Right atrium auricular region (tissue), 2 donors: ENCODE data around the gene DPYSL5. TPM values are rescaled to one million over a fixed set of nuclear protein-coding genes. Genes with fewer than 3 reads are reported as not detected.

Source experiments
- DNase-seq: peaks from one replicate; pipeline ENCODE4 v3.0.0-alpha.2; 2019; ENCODE audit warnings: low spot score
- H3K27ac ChIP-seq, 2 donors: fragments of 200-600 bp; sonication (generic); 1 replicate in 1 of 2; 2 replicates in 1 of 2; pipeline ENCODE4 v1.5.1; 2016 to 2019
- H3K27me3 ChIP-seq, 2 donors: fragments of 200-600 bp; sonication (generic); one replicate each; pipeline versions ENCODE4 v1.5.1 to v1.6.0; 2017 to 2019
- H3K36me3 ChIP-seq: fragments of 200-600 bp; sonication (generic); one replicate; pipeline ENCODE4 v1.5.1; 2016
- H3K4me1 ChIP-seq, 2 donors: fragments of 200-600 bp; sonication (generic); one replicate each; pipeline versions ENCODE4 v1.5.1 to v1.6.0; 2017 to 2019
- H3K4me3 ChIP-seq, 2 donors: fragments of 200-600 bp; sonication (generic); 1 replicate in 1 of 2; 2 replicates in 1 of 2; pipeline ENCODE4 v1.5.1; 2017 to 2019; ENCODE audit warnings: mild to moderate bottlenecking in 1 of 2, moderate library complexity in 1 of 2
- H3K9me3 ChIP-seq, 2 donors: fragments of 200-600 bp; sonication (generic); one replicate each; pipeline ENCODE4 v1.5.1; 2019
- CTCF ChIP-seq, 2 donors: fragments of 200-600 bp; sonication (generic); IDR thresholded peaks; one replicate each; pipeline ENCODE4 v1.5.1; 2019; ENCODE audit warnings: antibody characterized with exemption in 2 of 2
- total RNA-seq, 2 donors: library from RNA; depleted of rRNA; stranded (reverse); fragments of >200 nt; gene quantifications; one replicate each; pipeline ENCODE4 v1.1.0, GENCODE V29; 2016

The DPYSL5 gene
- total RNA-seq, 2 donors from 2014 or later, result 0.12 TPM; not detected in 1

- Histone ChIP-seq H3K4me3 (no peak overlapping the region), H3K9me3 (no peaks in the 10 kb centered on the region), H3K36me3 (no peaks in the 10 kb centered on the region), H3K4me1 (peaks cover 0 to 30% of the 10 kb centered on the region in 2 donors), H3K27ac (no peak overlapping the region), H3K27me3 (no peaks in the 10 kb centered on the region)
- TF ChIP-seq CTCF (IDR thresholded peaks at IDR 0.05), result no peak
- DNase-seq, result no peak
Observed at GRCh38 chr2:26969077-26969844, 121.3 kb downstream of the DPYSL5 start.

GRCh38 chr2:26970244-26970927 is 122.5 kb downstream of the DPYSL5 start, which contains the start of gene MAPRE3:
Gene MAPRE3, plus strand, starts transcription at chr2:26970637. Its CDS starts 51,582 bp downstream, at chr2:27022219.
- peak in 1 of 2 donors; percentile 12 for TF ChIP-seq CTCF (IDR thresholded peaks at IDR 0.05)
- H3K36me3 ChIP-seq, result no peaks in the 10 kb centered on the region
- peak; percentile 70 for DNase-seq
- no peaks in the 10 kb centered on the region for H3K27me3 ChIP-seq
- H3K4me3 ChIP-seq, result peak within 1 kb of the TSS; percentile 90 to 97
- H3K27ac ChIP-seq, result peak within 1 kb of the TSS; percentile 84 to 89
- peaks cover 0 to 30% of the 10 kb centered on the region in 2 donors for H3K4me1 ChIP-seq
- no peaks in the 10 kb centered on the region for H3K9me3 ChIP-seq

GRCh38 chr2:26970928-26971627 is 123.1 kb downstream of the DPYSL5 start:
- Histone ChIP-seq H3K9me3 (no peaks in the 10 kb centered on the region), H3K4me3 (peak overlapping the region; percentile 90 to 97), H3K27ac (peak overlapping the region; percentile 84 to 89), H3K4me1 (peaks cover 0 to 34% of the 10 kb centered on the region in 2 donors), H3K36me3 (no peaks in the 10 kb centered on the region), H3K27me3 (no peaks in the 10 kb centered on the region)
- no peak for DNase-seq
- TF ChIP-seq CTCF (IDR thresholded peaks at IDR 0.05), result no peak

GRCh38 chr2:26971911-26972786 is 124.2 kb downstream of the DPYSL5 start:
- no peak overlapping the region for H3K4me3 ChIP-seq
- TF ChIP-seq CTCF (IDR thresholded peaks at IDR 0.05), result no peak

GRCh38 chr2:26974352-26974751 is 126.4 kb downstream of the DPYSL5 start:
- Histone ChIP-seq H3K27me3 (no peaks in the 10 kb centered on the region), H3K4me1 (peaks cover 0 to 58% of the 10 kb centered on the region in 2 donors), H3K27ac (no peak overlapping the region), H3K9me3 (no peaks in the 10 kb centered on the region), H3K4me3 (no peak overlapping the region), H3K36me3 (no peaks in the 10 kb centered on the region)
- no peak for TF ChIP-seq CTCF (IDR thresholded peaks at IDR 0.05)
- no peak for DNase-seq

More at GRCh38 chr2:26971911-26972786, 124.2 kb downstream of the DPYSL5 start:
- H3K9me3 ChIP-seq, result no peaks in the 10 kb centered on the region
- H3K36me3 ChIP-seq, result no peaks in the 10 kb centered on the region
- H3K4me1 ChIP-seq, result peaks cover 0 to 40% of the 10 kb centered on the region in 2 donors
- no peaks in the 10 kb centered on the region for H3K27me3 ChIP-seq
- H3K27ac ChIP-seq, result peak overlapping the region in 1 of 2 donors; percentile 89
- DNase-seq, result peak; percentile 62
